Thoracic aorta (tissue), 2 donors: ENCODE measurements around the gene DYNC1I1. TPM values are rescaled to one million over a fixed set of nuclear protein-coding genes. Genes with fewer than 3 reads are reported as not detected.

Experiments
- ATAC-seq: fragments of 150-250 bp; one replicate; pipeline ENCODE4 v1.8.0; 2017; ENCODE audit warnings: low read depth; ENCODE audit not compliant: insufficient number of reproducible peaks, low FRiP score
- DNase-seq: peaks from one replicate; pipeline ENCODE4 v3.0.0-alpha.2; 2020; ENCODE audit warnings: low spot score
- H3K27ac ChIP-seq, 2 donors: fragments of 200-600 bp; sonication (generic); 1 replicate in 1 of 2; 2 replicates in 1 of 2; pipeline ENCODE4 v1.5.1; 2016; ENCODE audit warnings: mild to moderate bottlenecking in 2 of 2, moderate library complexity in 2 of 2
- H3K27me3 ChIP-seq: fragments of 200-600 bp; sonication (generic); replicated peaks from 2 replicates; pipeline ENCODE4 v1.6.0; 2016; ENCODE audit warnings: mild to moderate bottlenecking; ENCODE audit not compliant: insufficient read depth
- H3K36me3 ChIP-seq: fragments of 200-600 bp; sonication (generic); one replicate; pipeline ENCODE4 v1.5.1; 2016
- H3K4me1 ChIP-seq, 2 donors: fragments of 200-600 bp; sonication (generic); 1 replicate in 1 of 2; 2 replicates in 1 of 2; pipeline versions ENCODE4 v1.5.1 to v1.6.0; 2016; ENCODE audit warnings: low read depth in 2 of 2, mild to moderate bottlenecking in 1 of 2; ENCODE audit not compliant: control insufficient read depth in 1 of 2
- H3K4me3 ChIP-seq: fragments of 200-600 bp; sonication (generic); 2 replicates; pipeline ENCODE4 v1.5.1; 2016; ENCODE audit warnings: mild to moderate bottlenecking
- H3K9me3 ChIP-seq: fragments of 200-600 bp; sonication (generic); 2 replicates; pipeline ENCODE4 v1.5.1; 2016
- total RNA-seq, 2 donors: library from RNA; depleted of rRNA; stranded (reverse); fragments of >200 nt; gene quantifications; one replicate each; pipeline versions ENCODE4 v1.1.0 to v1.2.3, GENCODE V29; 2016
- TF ChIP-seq, protein P1 (sequence below): fragments of 200-600 bp; sonication (generic); IDR thresholded peaks from one replicate; pipeline ENCODE4 v1.5.1; 2019; ENCODE audit warnings: antibody characterized with exemption

Gene DYNC1I1
- total RNA-seq, 2 donors from 2014 or later: 24.6 to 69.1 TPM

GRCh38 chr7:95915731-95916130, 143.4 kb downstream of the DYNC1I1 start:
- H3K9me3 ChIP-seq: no peaks in the 10 kb centered on the region
- no peak for DNase-seq
- no peak for ATAC-seq
- H3K4me1 ChIP-seq: peaks cover 0 to 7% of the 10 kb centered on the region in 2 donors
- TF ChIP-seq, protein P1, sequence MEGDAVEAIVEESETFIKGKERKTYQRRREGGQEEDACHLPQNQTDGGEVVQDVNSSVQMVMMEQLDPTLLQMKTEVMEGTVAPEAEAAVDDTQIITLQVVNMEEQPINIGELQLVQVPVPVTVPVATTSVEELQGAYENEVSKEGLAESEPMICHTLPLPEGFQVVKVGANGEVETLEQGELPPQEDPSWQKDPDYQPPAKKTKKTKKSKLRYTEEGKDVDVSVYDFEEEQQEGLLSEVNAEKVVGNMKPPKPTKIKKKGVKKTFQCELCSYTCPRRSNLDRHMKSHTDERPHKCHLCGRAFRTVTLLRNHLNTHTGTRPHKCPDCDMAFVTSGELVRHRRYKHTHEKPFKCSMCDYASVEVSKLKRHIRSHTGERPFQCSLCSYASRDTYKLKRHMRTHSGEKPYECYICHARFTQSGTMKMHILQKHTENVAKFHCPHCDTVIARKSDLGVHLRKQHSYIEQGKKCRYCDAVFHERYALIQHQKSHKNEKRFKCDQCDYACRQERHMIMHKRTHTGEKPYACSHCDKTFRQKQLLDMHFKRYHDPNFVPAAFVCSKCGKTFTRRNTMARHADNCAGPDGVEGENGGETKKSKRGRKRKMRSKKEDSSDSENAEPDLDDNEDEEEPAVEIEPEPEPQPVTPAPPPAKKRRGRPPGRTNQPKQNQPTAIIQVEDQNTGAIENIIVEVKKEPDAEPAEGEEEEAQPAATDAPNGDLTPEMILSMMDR: no peak
- no peaks in the 10 kb centered on the region for H3K27me3 ChIP-seq
- H3K36me3 ChIP-seq: no peaks in the 10 kb centered on the region
- H3K4me3 ChIP-seq: peak overlapping the region; percentile 58
- no peak overlapping the region for H3K27ac ChIP-seq

- no peak for ATAC-seq
- Histone ChIP-seq H3K27me3 (no peaks in the 10 kb centered on the region), H3K9me3 (no peaks in the 10 kb centered on the region), H3K4me1 (peaks cover 0 to 7% of the 10 kb centered on the region in 2 donors), H3K36me3 (no peaks in the 10 kb centered on the region), H3K27ac (no peak overlapping the region), H3K4me3 (peak overlapping the region; percentile 58)
- peak; percentile 23 for DNase-seq
- TF ChIP-seq, protein P1: peak; percentile 93
These were observed 144.4 kb downstream of the DYNC1I1 start for GRCh38 chr7:95916573-95917297.

GRCh38 chr7:95917634-95918033, 145.3 kb downstream of the DYNC1I1 start:
- no peak overlapping the region for H3K4me3 ChIP-seq
- H3K27ac ChIP-seq: no peak overlapping the region
- TF ChIP-seq, protein P1: no peak
- H3K9me3 ChIP-seq: no peaks in the 10 kb centered on the region
- ATAC-seq: no peak
- peaks cover 0 to 7% of the 10 kb centered on the region in 2 donors for H3K4me1 ChIP-seq
- no peaks in the 10 kb centered on the region for H3K36me3 ChIP-seq
- no peak for DNase-seq
- H3K27me3 ChIP-seq: no peaks in the 10 kb centered on the region

DNA sequence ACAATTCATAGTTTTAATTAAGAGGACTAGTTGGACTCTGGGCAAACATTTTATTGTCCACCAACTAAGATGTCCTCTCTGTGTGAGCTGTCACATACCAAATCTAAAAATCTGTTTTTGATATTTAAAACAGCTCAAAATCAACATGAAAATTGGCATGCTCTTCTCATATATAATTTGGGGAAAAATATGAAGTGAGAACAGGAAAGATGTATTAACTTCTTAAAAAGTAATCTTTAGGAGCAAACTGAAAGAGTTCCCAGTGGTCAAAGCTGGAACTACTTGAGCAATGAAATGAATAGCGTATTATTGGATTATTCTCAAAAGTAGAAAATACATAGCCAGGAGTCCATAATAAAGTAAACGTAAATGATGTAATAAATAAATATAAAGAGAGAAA, 147.2 kb downstream of the DYNC1I1 start:
- no peak overlapping the region for H3K27ac ChIP-seq
- peaks cover 0 to 7% of the 10 kb centered on the region in 2 donors for H3K4me1 ChIP-seq
- H3K9me3 ChIP-seq: no peaks in the 10 kb centered on the region
- DNase-seq (no peak), ATAC-seq (no peak)
- no peaks in the 10 kb centered on the region for H3K36me3 ChIP-seq
- no peaks in the 10 kb centered on the region for H3K27me3 ChIP-seq
- TF ChIP-seq, protein P1: no peak
- no peak overlapping the region for H3K4me3 ChIP-seq

GRCh38 chr7:95921543-95921942, 149.2 kb downstream of the DYNC1I1 start:
- H3K36me3 ChIP-seq: no peaks in the 10 kb centered on the region
- ATAC-seq (no peak), DNase-seq (no peak)
- peaks cover 0 to 7% of the 10 kb centered on the region in 2 donors for H3K4me1 ChIP-seq
- no peaks in the 10 kb centered on the region for H3K27me3 ChIP-seq
- H3K9me3 ChIP-seq: no peaks in the 10 kb centered on the region
- TF ChIP-seq, protein P1: no peak
- no peak overlapping the region for H3K4me3 ChIP-seq
- H3K27ac ChIP-seq: no peak overlapping the region
